Embryonic facial prominence (tissue), 1 donor: ENCODE data around the gene HBA1.
"Not testable (repeated sequence)": the region's sequence is repeated elsewhere in the genome, so short reads cannot be mapped to it uniquely, and the experiment has no call there.

Source experiments
- DNase-seq: peaks from one replicate; pipeline ENCODE4 v3.0.0-alpha.2; 2016; ENCODE audit errors: extremely low spot score

The HBA1 gene

GRCh38 chr16:203246-203645 is 26.8 kb downstream of the HBA1 start:
- no peak for DNase-seq

GRCh38 chr16:204046-204445 is 27.6 kb downstream of the HBA1 start:
- not testable (repeated sequence) for DNase-seq

GRCh38 chr16:209359-209758 is 32.9 kb downstream of the HBA1 start:
- DNase-seq: not testable (repeated sequence)

GRCh38 chr16:211631-212180 is 35.2 kb downstream of the HBA1 start:
- not testable (repeated sequence) for DNase-seq

GRCh38 chr16:212999-213398 is 36.5 kb downstream of the HBA1 start:
- DNase-seq: no peak

- DNase-seq: no peak
Measured at GRCh38 chr16:220021-220420, 43.5 kb downstream of the HBA1 start.
